Smooth muscle cell (in vitro differentiated cells): ENCODE results near the gene SSBP2. TPM values are rescaled to one million over a fixed set of nuclear protein-coding genes. Genes with fewer than 3 reads are reported as not detected.

Experiments used
- DNase-seq: peaks from one replicate; lab custom pipeline; 2025; ENCODE audit not compliant: unreplicated experiment; lab: John Stamatoyannopoulos, UW
- H2AFZ ChIP-seq: fragments of 200-600 bp; sonication (generic); 2 replicates; pipeline ENCODE4 v1.6.0; 2016; ENCODE audit warnings: antibody characterized with exemption, low read depth, mild to moderate bottlenecking
- H3F3A ChIP-seq: fragments of 200-600 bp; sonication (generic); 2 replicates; pipeline ENCODE4 v1.6.0; 2017; ENCODE audit warnings: antibody characterized with exemption, low read depth
- H3K27ac ChIP-seq: fragments of 200-600 bp; sonication (generic); 2 replicates; pipeline ENCODE4 v1.5.1; 2016; ENCODE audit warnings: low read depth, mild to moderate bottlenecking
- H3K27me3 ChIP-seq: fragments of 200-600 bp; sonication (generic); 2 replicates; pipeline ENCODE4 v1.6.1; 2016; ENCODE audit warnings: low read depth, mild to moderate bottlenecking
- H3K36me3 ChIP-seq: fragments of 200-600 bp; sonication (generic); 2 replicates; pipeline ENCODE4 v1.5.1; 2016; ENCODE audit warnings: low read depth
- H3K4me1 ChIP-seq: fragments of 200-600 bp; sonication (generic); 2 replicates; pipeline ENCODE4 v1.5.1; 2016; ENCODE audit warnings: low read depth
- H3K4me2 ChIP-seq: fragments of 200-600 bp; sonication (generic); 2 replicates; pipeline ENCODE4 v1.6.0; 2016; ENCODE audit warnings: mild to moderate bottlenecking
- H3K4me3 ChIP-seq: fragments of 200-600 bp; sonication (generic); 2 replicates; pipeline ENCODE4 v1.5.1; 2016; ENCODE audit warnings: mild to moderate bottlenecking
- H3K79me2 ChIP-seq: fragments of 200-600 bp; sonication (generic); 2 replicates; pipeline ENCODE4 v1.6.0; 2016; ENCODE audit warnings: low read depth, mild to moderate bottlenecking
- H3K9ac ChIP-seq: fragments of 200-600 bp; sonication (generic); 2 replicates; pipeline ENCODE4 v1.6.0; 2016; ENCODE audit warnings: low read depth
- H3K9me3 ChIP-seq: fragments of 200-600 bp; sonication (generic); replicated peaks from 2 replicates; pipeline ENCODE4 v1.5.1; 2016; ENCODE audit warnings: low read depth
- H4K20me1 ChIP-seq: fragments of 200-600 bp; sonication (generic); 2 replicates; pipeline ENCODE4 v1.6.0; 2016; ENCODE audit warnings: low read depth
- CTCF ChIP-seq: fragments of 200-600 bp; sonication (generic); IDR thresholded peaks from 2 replicates; pipeline ENCODE4 v1.5.1; 2017; ENCODE audit warnings: borderline replicate concordance, mild to moderate bottlenecking, antibody characterized with exemption; ENCODE audit not compliant: insufficient read depth, poor library complexity, severe bottlenecking
- WGBS: methylation state at CpG from one replicate; pipeline ENCODE4 v1.1.7; 2016; ENCODE audit warnings: low lambda C conversion rate; 5-methylcytosine and 5-hydroxymethylcytosine counted together
- polyA plus RNA-seq: library from polyadenylated mRNA; unstranded; fragments of >200 nt; fragmentation: Nextera tagmentation; extraction: Ambion mirVana; gene quantifications from 2 replicates; pipeline ENCODE4 v1.2.1, GENCODE V29; 2016
- total RNA-seq: library from RNA; depleted of rRNA; stranded (reverse); fragments of >200 nt; gene quantifications from 2 replicates; pipeline ENCODE4 v1.2.3, GENCODE V29; 2014

Gene SSBP2
- total and polyA plus RNA-seq, 2 experiments from 2014 or later = 44.0 to 48.0 TPM

- Histone ChIP-seq H3K36me3 (no peaks in the 10 kb centered on the region), H3K9me3 (no peaks in the 10 kb centered on the region), H3K4me1 (no peaks in the 10 kb centered on the region), H3K27me3 (no peaks in the 10 kb centered on the region), H3K4me3 (no peak overlapping the region), H4K20me1 (no peaks in the 10 kb centered on the region), H2AFZ (no peak overlapping the region), H3K4me2 (no peak overlapping the region), H3K9ac (no peak overlapping the region), H3F3A (no peaks in the 10 kb centered on the region), H3K27ac (no peak overlapping the region), H3K79me2 (no peaks in the 10 kb centered on the region)
- no peak for DNase-seq
- no peak for TF ChIP-seq CTCF
- 79% methylated on average over 2 of the region's 2 CpGs for WGBS
These were observed 379.5 kb downstream of the SSBP2 start for GRCh38 chr5:81371354-81371876.

GRCh38 chr5:81370912-81371311 lies 380.0 kb downstream of the SSBP2 start:
- H3K4me1 ChIP-seq = no peaks in the 10 kb centered on the region
- no peak for TF ChIP-seq CTCF
- H3K9me3 ChIP-seq = no peaks in the 10 kb centered on the region
- H3K27me3 ChIP-seq = no peaks in the 10 kb centered on the region
- H3K4me2 ChIP-seq = no peak overlapping the region
- H3K79me2 ChIP-seq = no peaks in the 10 kb centered on the region
- H3F3A ChIP-seq = no peaks in the 10 kb centered on the region
- no peaks in the 10 kb centered on the region for H3K36me3 ChIP-seq
- DNase-seq = no peak
- no peak overlapping the region for H3K4me3 ChIP-seq
- H3K9ac ChIP-seq = no peak overlapping the region
- H3K27ac ChIP-seq = no peak overlapping the region
- no peak overlapping the region for H2AFZ ChIP-seq
- H4K20me1 ChIP-seq = no peaks in the 10 kb centered on the region

GRCh38 chr5:81365541-81365940 lies 385.4 kb downstream of the SSBP2 start:
- no peaks in the 10 kb centered on the region for H3K36me3 ChIP-seq
- 89% methylated on average over 5 of the region's 5 CpGs for WGBS
- no peaks in the 10 kb centered on the region for H4K20me1 ChIP-seq
- H3K4me1 ChIP-seq = no peaks in the 10 kb centered on the region
- H3K4me2 ChIP-seq = no peak overlapping the region
- no peaks in the 10 kb centered on the region for H3K79me2 ChIP-seq
- H3K9me3 ChIP-seq = no peaks in the 10 kb centered on the region
- no peaks in the 10 kb centered on the region for H3F3A ChIP-seq
- no peak for DNase-seq
- TF ChIP-seq CTCF = no peak
- H3K27ac ChIP-seq = no peak overlapping the region
- no peak overlapping the region for H3K9ac ChIP-seq
- no peak overlapping the region for H2AFZ ChIP-seq
- no peaks in the 10 kb centered on the region for H3K27me3 ChIP-seq
- no peak overlapping the region for H3K4me3 ChIP-seq

- WGBS = 88% methylated on average over 4 of the region's 4 CpGs
- Histone ChIP-seq H3K4me1 (peaks cover 3% of the 10 kb centered on the region), H3K36me3 (no peaks in the 10 kb centered on the region), H3K4me3 (no peak overlapping the region), H3K9ac (no peak overlapping the region), H4K20me1 (no peaks in the 10 kb centered on the region), H3K27me3 (no peaks in the 10 kb centered on the region), H2AFZ (no peak overlapping the region), H3F3A (no peaks in the 10 kb centered on the region), H3K27ac (no peak overlapping the region), H3K79me2 (no peaks in the 10 kb centered on the region), H3K9me3 (no peaks in the 10 kb centered on the region), H3K4me2 (no peak overlapping the region)
- DNase-seq = no peak
- TF ChIP-seq CTCF = no peak
These were observed 387.6 kb downstream of the SSBP2 start for GRCh38 chr5:81363093-81363871.
